Measurements from ENCODE around the gene GRPEL1. TPM values are rescaled to one million over a fixed set of nuclear protein-coding genes. Genes with fewer than 3 reads are reported as not detected.

The GRPEL1 gene
- total RNA-seq, 2 donors from 2014 or later: 6.6 to 10.6 TPM

- Histone ChIP-seq H3K4me1 (peaks cover 48% of the 10 kb centered on the region), H3K36me3 (replicated peaks in 1 of 2; ENCODE audit: insufficient read depth in 1 of 2, low read depth in 2 of 2) (peaks cover 5 to 9% of the 10 kb centered on the region in 2 donors), H3K4me3 (no peak overlapping the region), H3K27ac (no peak overlapping the region), H3K9me3 (no peaks in the 10 kb centered on the region), H3K27me3 (no peaks in the 10 kb centered on the region)
- 88% methylated on average over 14 of the region's 14 CpGs; no CpG with 5 or more reads in 1 of the 2 donors for WGBS, 2 donors
- TF ChIP-seq POLR2A (IDR thresholded peaks at IDR 0.05) (no peak), CTCF (IDR thresholded peaks at IDR 0.05) (no peak)
- DNase-seq (no peak), ATAC-seq (no peak)
- intact Hi-C loops (cut with DNase I): no loop called here
These were observed 16.0 kb downstream of the GRPEL1 start for GRCh38 chr4:7051905-7052304.

- intact Hi-C loops (cut with DNase I): no loop called here
- Histone ChIP-seq H3K4me1 (peaks cover 56% of the 10 kb centered on the region), H3K27ac (peak overlapping the region in 2 of 4 donors; percentile 31 to 48), H3K4me3 (no peak overlapping the region), H3K36me3 (replicated peaks in 1 of 2; ENCODE audit: insufficient read depth in 1 of 2, low read depth in 2 of 2) (peaks cover 5 to 9% of the 10 kb centered on the region in 2 donors), H3K27me3 (no peaks in the 10 kb centered on the region), H3K9me3 (no peaks in the 10 kb centered on the region)
- ATAC-seq: no peak
- TF ChIP-seq CTCF (IDR thresholded peaks at IDR 0.05) (no peak), POLR2A (IDR thresholded peaks at IDR 0.05) (no peak)
- WGBS, 2 donors: 44 to 49% methylated on average over 10 to 12 of the region's 12 CpGs
- no peak for DNase-seq
These were observed 16.7 kb downstream of the GRPEL1 start for GRCh38 chr4:7051144-7051495.

GRCh38 chr4:7050481-7051143 lies 17.3 kb downstream of the GRPEL1 start:
- H3K27me3 ChIP-seq: no peaks in the 10 kb centered on the region
- no peak overlapping the region for H3K4me3 ChIP-seq
- TF ChIP-seq CTCF (IDR thresholded peaks at IDR 0.05) (no peak), POLR2A (IDR thresholded peaks at IDR 0.05) (no peak)
- H3K27ac ChIP-seq: peak overlapping the region in 3 of 4 donors; percentile 24 to 48 (median 31)
- peaks cover 61% of the 10 kb centered on the region for H3K4me1 ChIP-seq
- no peaks in the 10 kb centered on the region for H3K9me3 ChIP-seq
- 37% methylated on average over 10 to 36 of the region's 36 CpGs for WGBS, 2 donors
- peak; percentile 43 to 72 (median 54) for DNase-seq
- ATAC-seq: peak; percentile 65
- intact Hi-C loops (cut with DNase I): no loop called here
- peaks cover 4 to 8% of the 10 kb centered on the region in 2 donors for H3K36me3 ChIP-seq (replicated peaks in 1 of 2; ENCODE audit: insufficient read depth in 1 of 2, low read depth in 2 of 2)

GRCh38 chr4:7049739-7050138 lies 18.1 kb downstream of the GRPEL1 start:
- H3K27me3 ChIP-seq: no peaks in the 10 kb centered on the region
- TF ChIP-seq CTCF (IDR thresholded peaks at IDR 0.05) (no peak), POLR2A (IDR thresholded peaks at IDR 0.05) (no peak)
- H3K36me3 ChIP-seq (replicated peaks in 1 of 2; ENCODE audit: insufficient read depth in 1 of 2, low read depth in 2 of 2): peaks cover 0 to 6% of the 10 kb centered on the region in 2 donors
- H3K27ac ChIP-seq: peak overlapping the region in 1 of 4 donors; percentile 31
- no peak overlapping the region for H3K4me3 ChIP-seq
- WGBS, 2 donors: 54 to 61% methylated on average over 9 to 11 of the region's 11 CpGs
- ATAC-seq (no peak), DNase-seq (peak in 1 of 4 donors; percentile 39)
- no peaks in the 10 kb centered on the region for H3K9me3 ChIP-seq
- intact Hi-C loops (cut with DNase I): no loop called here
- peaks cover 70% of the 10 kb centered on the region for H3K4me1 ChIP-seq

- no peak for ATAC-seq
- H3K4me3 ChIP-seq: no peak overlapping the region
- no peaks in the 10 kb centered on the region for H3K9me3 ChIP-seq
- H3K27me3 ChIP-seq: no peaks in the 10 kb centered on the region
- no peak for TF ChIP-seq CTCF (IDR thresholded peaks at IDR 0.05)
- TF ChIP-seq POLR2A (IDR thresholded peaks at IDR 0.05): no peak
- H3K36me3 ChIP-seq (replicated peaks in 1 of 2; ENCODE audit: insufficient read depth in 1 of 2, low read depth in 2 of 2): peaks cover 0 to 2% of the 10 kb centered on the region in 2 donors
- intact Hi-C loops (cut with DNase I): no loop called here
- H3K27ac ChIP-seq: no peak overlapping the region
- peaks cover 74% of the 10 kb centered on the region for H3K4me1 ChIP-seq
- no peak for DNase-seq
- 91 to 98% methylated on average over 4 of the region's 4 CpGs for WGBS, 2 donors
These were observed 18.6 kb downstream of the GRPEL1 start for GRCh38 chr4:7049295-7049694.

All from body of pancreas (tissue), 4 donors.